GM21367 (cell line): ENCODE measurements around the gene DIP2A.

Source experiments
- ATAC-seq: cut with Tn5 transposase; IDR thresholded peaks from one replicate; pipeline ENCODE4 v1.9.1; 2021; ENCODE audit not compliant: unreplicated experiment

Gene DIP2A

GRCh38 chr21:46475296-46475695, 16.6 kb downstream of the DIP2A start:
- no peak for ATAC-seq

DNA sequence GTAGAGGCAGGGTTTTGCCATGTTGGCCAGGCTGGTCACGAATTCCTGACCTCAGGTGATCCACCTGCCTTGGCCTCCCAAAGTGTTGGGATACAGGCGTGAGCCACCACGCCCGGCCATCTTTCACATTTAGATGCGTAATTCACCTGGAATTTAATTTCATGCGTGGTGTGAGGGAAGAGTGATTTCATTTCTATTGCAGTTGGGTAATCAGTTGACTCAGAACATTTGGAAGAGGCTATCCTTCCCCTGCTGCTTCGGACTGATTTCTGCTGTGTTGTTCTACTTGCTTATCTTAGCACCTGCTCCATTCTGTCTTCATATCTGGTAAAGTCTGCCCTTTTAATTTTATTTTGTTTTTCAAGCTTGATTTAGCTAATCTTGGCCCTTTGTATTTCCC, 19.1 kb downstream of the DIP2A start:
- no peak for ATAC-seq

GRCh38 chr21:46478910-46479309, 20.2 kb downstream of the DIP2A start:
- no peak for ATAC-seq

DNA sequence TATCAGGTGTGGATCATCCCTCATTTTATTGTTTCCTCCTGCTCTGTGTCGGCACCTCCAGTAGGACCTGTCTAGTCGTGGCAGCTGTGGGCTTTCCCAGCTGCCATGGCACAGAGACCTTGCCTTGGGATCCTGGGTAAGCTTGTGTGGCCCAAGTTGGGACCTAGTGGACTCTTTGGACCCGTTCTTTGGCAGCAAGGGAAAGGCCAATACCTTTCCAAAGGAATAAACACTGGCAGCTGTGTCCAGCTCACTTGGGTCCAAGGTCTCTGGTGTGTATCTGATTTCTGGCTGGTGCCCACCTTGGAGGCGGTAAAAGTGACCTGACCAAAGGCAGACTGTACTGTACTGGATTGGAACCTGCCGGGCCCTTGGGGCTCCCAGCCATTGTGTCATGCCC, 21.8 kb downstream of the DIP2A start:
- ATAC-seq = no peak

- no peak for ATAC-seq
Measured at GRCh38 chr21:46482225-46482845, 23.6 kb downstream of the DIP2A start.

GRCh38 chr21:46482846-46483231, 24.1 kb downstream of the DIP2A start:
- no peak for ATAC-seq

GRCh38 chr21:46483300-46484295, 24.9 kb downstream of the DIP2A start:
- no peak for ATAC-seq

GRCh38 chr21:46486481-46487126, 27.9 kb downstream of the DIP2A start:
- ATAC-seq = no peak

DNA sequence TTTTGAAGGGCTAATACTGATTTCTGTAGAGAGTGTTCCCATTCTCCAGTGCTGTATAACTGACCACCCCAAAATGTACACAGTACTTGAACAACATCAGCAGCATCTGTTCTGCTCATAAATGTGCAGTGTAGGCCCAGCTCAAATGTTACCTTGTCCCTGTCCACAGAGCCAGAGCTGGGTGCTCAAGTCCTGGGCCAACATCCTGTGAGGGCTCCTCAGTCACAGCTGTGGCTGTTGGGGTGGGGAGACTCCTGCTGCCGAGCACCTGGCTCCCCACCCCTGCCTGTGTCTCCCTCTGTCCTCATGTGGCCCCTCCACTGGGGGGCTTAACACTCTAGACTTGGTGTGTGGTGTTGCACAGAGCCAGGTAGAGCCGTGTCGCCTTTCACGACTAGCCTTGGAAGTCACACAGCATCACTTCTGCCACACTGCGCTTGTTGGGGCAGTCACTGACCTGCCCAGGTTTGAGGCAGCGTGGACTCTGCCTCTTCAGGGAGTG, 30.5 kb downstream of the DIP2A start:
- no peak for ATAC-seq

- ATAC-seq = no peak
Measured at GRCh38 chr21:46489800-46490199, 31.1 kb downstream of the DIP2A start.

- no peak for ATAC-seq
Measured at GRCh38 chr21:46491553-46491952, 32.9 kb downstream of the DIP2A start.

- no peak for ATAC-seq
Measured at GRCh38 chr21:46492851-46493250, 34.2 kb downstream of the DIP2A start.

- no peak for ATAC-seq
Measured at GRCh38 chr21:46493828-46494227, 35.1 kb downstream of the DIP2A start.

DNA sequence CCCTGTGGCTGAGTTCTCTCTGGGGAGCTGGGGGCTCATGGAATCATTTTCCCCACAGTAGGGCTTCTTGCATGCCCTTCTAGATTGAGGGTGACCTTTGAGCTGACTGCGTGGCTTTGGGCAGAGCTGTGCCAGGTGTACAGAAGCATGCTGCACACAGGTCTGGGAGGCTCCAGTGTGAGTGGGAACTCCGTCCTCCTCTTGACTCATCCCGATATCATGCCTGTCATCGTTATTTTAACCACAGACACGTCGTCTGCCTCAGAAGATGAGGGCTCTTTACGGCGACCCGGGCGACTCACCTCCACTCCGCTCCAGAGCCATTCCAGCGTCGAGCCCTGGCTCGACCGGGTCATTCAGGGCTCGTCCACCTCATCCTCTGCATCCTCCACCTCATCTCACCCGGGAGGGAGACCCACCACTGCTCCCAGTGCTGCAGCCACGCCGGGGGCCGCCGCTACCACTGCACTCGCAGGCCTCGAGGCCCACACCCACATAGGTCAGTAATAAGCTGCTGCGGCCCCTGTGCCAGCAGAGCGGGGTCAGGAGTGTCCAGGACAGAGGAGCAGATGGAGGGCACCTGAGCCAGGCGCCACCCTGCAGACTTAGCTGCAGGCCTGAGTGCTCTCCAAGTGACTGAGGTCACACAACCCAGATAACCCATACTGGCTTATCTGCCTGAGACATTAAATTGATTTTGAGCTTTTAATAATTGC, 39.8 kb downstream of the DIP2A start:
- ATAC-seq = no peak

DNA sequence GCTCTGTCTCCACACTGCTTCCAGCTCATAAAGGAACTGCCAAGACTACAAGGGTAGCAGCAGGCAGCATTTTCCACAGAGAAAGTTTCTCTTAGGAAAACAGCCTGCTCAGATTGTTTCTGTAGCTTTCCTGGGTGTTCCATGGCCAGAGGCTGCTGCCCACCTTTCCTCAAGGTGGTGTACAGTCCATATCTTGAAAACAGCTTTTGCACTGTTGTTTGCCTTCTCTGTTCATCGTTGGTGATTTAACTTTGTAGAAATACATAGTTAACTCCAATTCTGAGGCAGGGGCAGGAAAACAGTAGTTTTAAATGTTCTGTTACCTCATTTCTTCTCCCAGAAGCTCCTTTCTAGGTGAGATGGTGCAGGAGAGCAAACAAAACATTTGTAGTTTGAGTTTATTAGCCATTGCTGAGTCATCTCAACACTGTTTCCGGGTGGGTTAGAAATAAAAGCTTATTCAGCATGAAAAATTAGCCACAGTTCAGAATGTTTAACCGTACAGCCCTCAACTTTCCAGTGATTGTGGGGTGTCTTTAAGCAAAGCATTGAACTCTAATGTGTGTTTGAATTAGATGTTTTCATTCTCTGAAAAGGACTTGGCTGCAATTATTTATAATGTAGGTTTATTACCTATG, 41.7 kb downstream of the DIP2A start:
- ATAC-seq = no peak

DNA sequence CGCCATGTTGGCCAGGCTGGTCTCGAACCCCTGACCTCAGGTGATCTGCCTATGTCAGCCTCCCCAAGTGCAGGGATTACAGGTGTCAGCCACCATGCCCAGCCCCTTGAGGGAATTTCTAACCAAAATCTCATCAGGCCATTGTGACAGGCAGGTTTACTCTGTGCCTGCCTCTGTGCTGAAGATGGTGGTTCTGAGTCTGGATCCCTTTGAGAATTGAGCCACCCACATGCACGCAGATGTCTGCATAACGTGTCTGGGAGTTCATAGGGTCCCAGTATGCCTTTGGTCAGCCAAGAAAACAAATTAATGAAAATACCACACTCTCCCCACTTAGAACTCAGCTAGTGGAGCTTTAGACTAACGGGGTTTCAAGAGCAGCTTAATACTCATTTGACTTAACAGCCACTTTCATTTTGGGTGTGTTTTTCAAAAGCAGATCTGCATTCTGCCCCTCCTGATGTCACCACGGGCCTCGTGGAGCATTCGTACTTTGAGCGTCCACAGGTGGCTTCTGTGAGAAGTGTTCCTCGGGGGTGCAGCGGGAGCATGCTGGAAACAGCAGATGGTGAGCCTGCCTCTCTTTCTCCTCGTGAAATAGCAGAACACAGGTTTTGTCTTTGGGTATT, 45.3 kb downstream of the DIP2A start:
- ATAC-seq = peak; percentile 36

- no peak for ATAC-seq
Measured at GRCh38 chr21:46504666-46505065, 46.0 kb downstream of the DIP2A start.

DNA sequence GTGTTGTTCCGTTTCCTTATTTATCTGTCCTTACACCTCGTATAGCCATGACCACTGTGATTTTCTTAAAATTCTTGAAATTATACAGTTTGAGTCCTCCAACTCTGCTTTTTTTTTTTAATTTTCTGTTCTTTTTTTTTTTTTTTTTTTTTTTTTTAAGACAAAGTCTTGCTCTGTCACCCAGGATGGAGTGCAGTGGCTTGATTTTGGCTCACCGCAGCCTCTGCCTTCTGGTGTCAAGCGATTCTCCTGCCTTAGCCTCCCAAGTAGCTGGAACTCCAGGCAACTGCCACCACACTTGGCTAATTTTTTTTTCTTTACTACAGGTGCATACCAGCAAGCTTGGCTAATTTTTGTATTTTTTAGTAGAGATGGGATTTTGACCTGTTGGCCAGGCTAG, 48.9 kb downstream of the DIP2A start:
- no peak for ATAC-seq

DNA sequence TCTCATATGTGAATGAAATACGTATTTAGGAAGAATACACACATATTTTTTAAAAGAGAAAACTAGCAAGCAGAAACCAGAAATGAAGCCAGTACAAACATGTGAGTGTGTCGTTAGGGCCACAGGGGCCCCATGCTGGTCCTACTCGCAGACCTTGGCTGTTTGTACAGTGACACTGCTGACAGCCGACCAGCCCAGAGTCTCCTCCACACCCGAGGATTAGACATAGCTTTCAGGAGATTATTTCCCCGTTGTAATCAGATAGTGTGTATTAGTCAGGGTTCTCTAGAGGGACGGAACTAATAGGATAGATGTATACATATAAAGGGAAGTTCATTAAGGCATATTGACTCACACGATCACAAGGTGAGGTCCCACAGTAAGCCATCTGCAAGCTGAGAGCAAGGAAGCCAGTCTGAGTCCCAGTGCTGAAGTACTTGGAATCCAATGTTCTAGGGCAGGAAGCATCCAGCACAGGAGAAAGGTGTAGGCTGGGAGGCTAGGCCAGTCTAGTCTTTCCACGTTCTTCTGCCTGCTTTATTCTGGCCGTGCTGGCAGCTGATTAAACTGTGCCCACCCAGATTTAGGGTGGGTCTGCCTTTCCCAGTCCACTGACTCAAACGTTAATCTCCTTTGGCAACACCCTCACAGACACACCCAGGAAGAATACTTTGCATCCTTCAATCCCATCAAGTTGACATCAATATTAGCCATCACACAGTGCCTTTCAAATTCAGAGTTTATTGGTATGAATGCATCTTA, 51.2 kb downstream of the DIP2A start:
- ATAC-seq = no peak
